Eye (tissue), 1 donor: ENCODE measurements around the gene SLC26A9.

Source experiments
- DNase-seq: peaks from one replicate; pipeline ENCODE4 v3.0.0-alpha.2; 2015

The SLC26A9 gene, protein sequence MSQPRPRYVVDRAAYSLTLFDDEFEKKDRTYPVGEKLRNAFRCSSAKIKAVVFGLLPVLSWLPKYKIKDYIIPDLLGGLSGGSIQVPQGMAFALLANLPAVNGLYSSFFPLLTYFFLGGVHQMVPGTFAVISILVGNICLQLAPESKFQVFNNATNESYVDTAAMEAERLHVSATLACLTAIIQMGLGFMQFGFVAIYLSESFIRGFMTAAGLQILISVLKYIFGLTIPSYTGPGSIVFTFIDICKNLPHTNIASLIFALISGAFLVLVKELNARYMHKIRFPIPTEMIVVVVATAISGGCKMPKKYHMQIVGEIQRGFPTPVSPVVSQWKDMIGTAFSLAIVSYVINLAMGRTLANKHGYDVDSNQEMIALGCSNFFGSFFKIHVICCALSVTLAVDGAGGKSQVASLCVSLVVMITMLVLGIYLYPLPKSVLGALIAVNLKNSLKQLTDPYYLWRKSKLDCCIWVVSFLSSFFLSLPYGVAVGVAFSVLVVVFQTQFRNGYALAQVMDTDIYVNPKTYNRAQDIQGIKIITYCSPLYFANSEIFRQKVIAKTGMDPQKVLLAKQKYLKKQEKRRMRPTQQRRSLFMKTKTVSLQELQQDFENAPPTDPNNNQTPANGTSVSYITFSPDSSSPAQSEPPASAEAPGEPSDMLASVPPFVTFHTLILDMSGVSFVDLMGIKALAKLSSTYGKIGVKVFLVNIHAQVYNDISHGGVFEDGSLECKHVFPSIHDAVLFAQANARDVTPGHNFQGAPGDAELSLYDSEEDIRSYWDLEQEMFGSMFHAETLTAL

GRCh38 chr1:205943245-205943644 is at the start of gene SLC26A9:
TSS of gene SLC26A9 (minus strand) at chr1:205943456. CDS start at chr1:205935820, 7,636 bp downstream.
- no peak for DNase-seq

GRCh38 chr1:205992218-205992882 is 49.1 kb upstream of the SLC26A9 start:
- no peak for DNase-seq

- no peak for DNase-seq
These were observed 48.0 kb upstream of the SLC26A9 start for GRCh38 chr1:205991237-205991636.

- no peak for DNase-seq
These were observed 47.0 kb upstream of the SLC26A9 start for GRCh38 chr1:205990226-205990625.

GRCh38 chr1:205989786-205990185 is 46.5 kb upstream of the SLC26A9 start:
- no peak for DNase-seq

GRCh38 chr1:205988585-205988995 is 45.3 kb upstream of the SLC26A9 start:
- no peak for DNase-seq

DNA sequence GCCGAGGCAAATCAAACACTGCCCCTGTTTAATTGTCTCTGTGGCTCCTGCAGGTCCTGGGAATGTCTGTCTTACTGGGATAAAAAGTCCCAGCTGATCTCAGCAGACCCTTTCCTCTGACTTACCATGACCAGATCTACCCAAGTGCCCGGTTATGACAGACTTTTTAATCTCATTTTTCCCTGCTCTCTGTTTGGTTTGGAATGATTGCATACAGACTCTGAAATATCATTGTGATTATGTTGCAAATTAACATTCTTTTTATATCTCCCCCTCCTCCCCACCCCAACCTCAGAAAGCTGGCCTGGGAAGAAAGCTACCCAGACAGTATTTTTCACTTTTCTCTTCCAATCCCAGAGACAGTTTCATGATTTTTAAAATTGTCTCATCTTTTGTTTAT is 43.6 kb upstream of the SLC26A9 start:
- no peak for DNase-seq

DNA sequence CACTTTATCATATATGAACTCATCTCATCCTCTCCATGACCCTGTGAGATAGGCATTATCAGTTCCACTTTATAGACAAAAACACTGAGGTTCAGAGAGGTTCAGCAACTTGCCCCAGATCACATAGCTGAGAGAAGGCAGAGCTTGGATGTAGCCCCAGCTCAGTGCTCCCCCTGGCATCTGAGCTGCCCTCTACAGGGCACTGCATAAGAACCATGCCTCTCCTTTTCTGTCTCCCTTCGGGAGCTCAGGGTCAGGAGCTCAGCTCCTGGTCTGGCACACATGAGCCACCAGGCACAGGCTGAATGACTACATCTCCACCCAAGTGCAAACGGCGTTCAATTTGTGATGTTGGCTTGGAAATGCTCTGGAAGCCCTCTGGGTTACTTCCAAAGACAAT is 43.0 kb upstream of the SLC26A9 start:
- no peak for DNase-seq

- no peak for DNase-seq
These were observed 42.2 kb upstream of the SLC26A9 start for GRCh38 chr1:205985330-205986005.

- peak; percentile 82 for DNase-seq
These were observed 40.9 kb upstream of the SLC26A9 start for GRCh38 chr1:205983925-205984725.

GRCh38 chr1:205981257-205981656 is 38.0 kb upstream of the SLC26A9 start:
- DNase-seq, result peak; percentile 34

GRCh38 chr1:205980237-205980870 is 37.1 kb upstream of the SLC26A9 start:
- no peak for DNase-seq

- DNase-seq, result no peak
These were observed 36.0 kb upstream of the SLC26A9 start for GRCh38 chr1:205979301-205979700.

- DNase-seq, result no peak
These were observed 35.4 kb upstream of the SLC26A9 start for GRCh38 chr1:205978676-205979075.

- peak; percentile 91 for DNase-seq
These were observed 34.3 kb upstream of the SLC26A9 start for GRCh38 chr1:205977402-205978014.

DNA sequence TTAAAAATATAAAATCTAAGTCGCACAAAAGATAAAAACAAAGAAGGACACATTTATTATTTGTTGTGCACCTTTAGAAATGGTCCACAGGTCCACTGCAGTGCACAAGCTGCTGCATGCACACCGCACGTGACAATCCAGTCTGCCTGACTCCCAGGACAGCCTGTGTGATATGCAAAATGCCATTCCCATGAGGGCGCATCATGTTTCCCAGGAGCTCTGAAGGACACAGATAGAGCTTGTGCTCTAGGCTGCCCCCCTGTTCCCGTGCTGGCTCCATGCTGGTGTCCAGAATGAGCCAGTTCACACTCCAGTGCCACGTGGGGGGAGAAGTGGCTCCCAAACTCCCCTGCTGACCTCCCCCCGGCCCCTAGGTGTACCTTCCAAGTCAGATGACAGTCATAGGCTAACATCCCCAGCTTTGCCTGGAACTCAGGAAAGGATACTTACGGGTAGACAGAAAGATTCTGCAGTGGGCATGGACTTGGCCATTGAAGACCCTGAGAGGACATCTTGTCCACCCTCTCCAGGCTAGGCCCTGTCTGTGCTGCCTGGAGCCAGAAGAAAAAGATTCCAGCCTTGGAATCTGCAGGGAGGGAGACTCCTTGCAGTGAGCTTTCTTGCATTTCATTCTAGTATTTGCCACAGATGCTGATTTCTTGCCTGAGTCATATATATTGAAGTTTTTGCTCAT is 33.6 kb upstream of the SLC26A9 start:
- peak; percentile 55 for DNase-seq

GRCh38 chr1:205976036-205976435 is 32.8 kb upstream of the SLC26A9 start:
- no peak for DNase-seq

GRCh38 chr1:205975387-205975998 is 32.2 kb upstream of the SLC26A9 start:
- DNase-seq, result no peak

DNA sequence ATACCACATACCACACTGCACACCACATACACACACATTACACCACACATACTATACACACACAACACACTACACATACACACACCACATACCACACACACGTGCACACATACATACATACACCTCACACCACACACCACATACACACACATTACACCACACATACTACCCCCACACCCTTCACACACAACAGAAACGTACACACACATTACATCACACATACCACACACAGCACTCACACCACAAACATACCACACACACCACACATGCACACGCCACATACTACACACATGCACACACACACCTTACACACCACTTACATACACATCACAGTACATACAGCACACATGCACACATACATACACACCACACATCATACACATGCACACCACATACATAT is 31.5 kb upstream of the SLC26A9 start:
- no peak for DNase-seq
